Stomach (tissue), 9 donors: ENCODE measurements around the gene IGFALS. TPM values are rescaled to one million over a fixed set of nuclear protein-coding genes. Genes with fewer than 3 reads are reported as not detected.

ENCODE experiments used
- DNase-seq, 2 donors: peaks; one replicate each; pipeline versions ENCODE4 v3.0.0 to v3.0.0-alpha.2; 2013 to 2019
- H3K27ac ChIP-seq, 5 donors: fragments of 200-600 bp in 4 of 5; sonication (generic) in 4 of 5; one replicate each; pipeline ENCODE4 v1.5.1; 2013 to 2019; ENCODE audit warnings: mild to moderate bottlenecking in 1 of 5, moderate library complexity in 1 of 5
- H3K27me3 ChIP-seq, 3 donors: fragments of 200-600 bp; sonication (generic); one replicate each; pipeline ENCODE4 v1.5.1; 2017 to 2019; ENCODE audit warnings: mixed run types in 1 of 3
- H3K36me3 ChIP-seq, 4 donors: fragments of 200-600 bp; sonication (generic); 1 replicate in 3 of 4; 2 replicates in 1 of 4; pipeline ENCODE4 v1.5.1; 2016 to 2019
- H3K4me1 ChIP-seq, 4 donors: fragments of 200-600 bp; sonication (generic); one replicate each; pipeline ENCODE4 v1.5.1; 2016 to 2019
- H3K4me3 ChIP-seq, 4 donors: fragments of 200-600 bp; sonication (generic) in 3 of 4; one replicate each; pipeline ENCODE4 v1.5.1; 2016 to 2019; ENCODE audit warnings: mild to moderate bottlenecking in 1 of 4
- H3K9me3 ChIP-seq, 4 donors: fragments of 200-600 bp; sonication (generic); one replicate each; pipeline ENCODE4 v1.5.1; 2016 to 2019
- CTCF ChIP-seq, 7 experiments: fragments of 450-650 bp in 4 of 7; fragments of 200-600 bp in 3 of 7; sonication (generic) in 3 of 7; IDR thresholded peaks; one replicate each; pipeline ENCODE4 v1.5.1; 2016 to 2019; ENCODE audit warnings: antibody characterized with exemption in 7 of 7, control low read depth in 2 of 7, mild to moderate bottlenecking in 1 of 7
- EP300 ChIP-seq: sonication (generic); formaldehyde crosslinking; IDR thresholded peaks from one replicate; pipeline ENCODE4 v1.6.1; 2017; ENCODE audit warnings: antibody characterized with exemption
- POLR2A ChIP-seq, 4 donors: fragments of 450-650 bp; IDR thresholded peaks; one replicate each; pipeline ENCODE4 v1.6.1; 2016; ENCODE audit warnings: antibody characterized with exemption in 4 of 4, control low read depth in 2 of 4, mild to moderate bottlenecking in 1 of 4, moderate library complexity in 1 of 4
- POLR2AphosphoS5 ChIP-seq, 3 donors: sonication (generic); formaldehyde crosslinking; IDR thresholded peaks; one replicate each; pipeline ENCODE4 v1.6.1; 2016; ENCODE audit warnings: antibody characterized with exemption in 3 of 3
- WGBS, 5 donors: extraction: QIAGEN DNeasy Blood & Tissue Kit in 3 of 5; methylation state at CpG; one replicate each; pipeline versions ENCODE4 v1.1.5 to v1.1.7; 2013 to 2018; 5-methylcytosine and 5-hydroxymethylcytosine counted together
- intact Hi-C: fragments of 100-400 bp; cut with DNase I; formaldehyde crosslinking; loops from one replicate; pipeline ENCODE4 v1.15.1; 2023; ENCODE audit warnings: low total_unique reads
- polyA plus RNA-seq, 3 donors: library from polyadenylated mRNA; stranded (reverse); fragments of 200-250 nt; gene quantifications; one replicate each; pipeline ENCODE4 v1.2.3, GENCODE V29; 2013
- total RNA-seq, 5 donors: library from RNA; depleted of rRNA; stranded (reverse); fragments of >200 nt; gene quantifications; one replicate each; pipeline versions ENCODE4 v1.1.0 to v1.2.3, GENCODE V29; 2014 to 2016
- donor health status: healthy with polysubstance abuse.
- donor health status: Bipolar disorder and iron deficiency.
- donor health status: healthy.

IGFALS gene
- total and polyA plus RNA-seq, 8 donors: 2.4 to 24.6 (median 7.1) TPM; not detected in 1

DNA sequence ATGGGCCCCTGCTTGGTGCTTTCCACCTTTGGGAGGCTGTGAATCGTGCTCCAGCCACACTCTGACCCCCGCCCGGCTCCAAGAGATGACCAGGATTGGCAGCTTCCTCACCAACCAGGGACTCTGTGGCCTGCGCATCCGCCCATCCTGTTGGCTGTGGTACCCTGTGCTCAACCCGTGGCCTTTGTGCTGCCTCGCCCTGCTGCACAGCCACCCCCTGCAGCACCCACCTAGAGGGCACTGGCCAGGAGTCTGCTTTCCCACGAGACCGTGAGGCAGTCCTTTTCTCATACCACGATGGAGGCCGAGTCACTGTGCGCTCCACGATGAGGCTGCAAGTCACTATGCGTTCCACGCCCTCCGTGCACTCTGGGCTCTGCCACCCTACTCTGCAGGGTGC is 41.6 kb downstream of the IGFALS start:
- Histone ChIP-seq H3K27ac (no peak overlapping the region), H3K36me3 (peaks cover 37 to 99% (median 94%) of the 10 kb centered on the region in 4 donors), H3K9me3 (no peaks in the 10 kb centered on the region), H3K4me3 (no peak overlapping the region), H3K27me3 (no peaks in the 10 kb centered on the region), H3K4me1 (no peaks in the 10 kb centered on the region)
- no peak for TF ChIP-seq CTCF (IDR thresholded peaks at IDR 0.05)
- no peak for TF ChIP-seq EP300
- TF ChIP-seq POLR2A (IDR thresholded peaks at IDR 0.05): no peak
- TF ChIP-seq POLR2AphosphoS5 (IDR thresholded peaks at IDR 0.05): no peak
- no peak for DNase-seq
- WGBS, 5 donors: 93 to 97% (median 96%) methylated on average over 14 to 16 of the region's 16 CpGs
- intact Hi-C loops: no loop called here

DNA sequence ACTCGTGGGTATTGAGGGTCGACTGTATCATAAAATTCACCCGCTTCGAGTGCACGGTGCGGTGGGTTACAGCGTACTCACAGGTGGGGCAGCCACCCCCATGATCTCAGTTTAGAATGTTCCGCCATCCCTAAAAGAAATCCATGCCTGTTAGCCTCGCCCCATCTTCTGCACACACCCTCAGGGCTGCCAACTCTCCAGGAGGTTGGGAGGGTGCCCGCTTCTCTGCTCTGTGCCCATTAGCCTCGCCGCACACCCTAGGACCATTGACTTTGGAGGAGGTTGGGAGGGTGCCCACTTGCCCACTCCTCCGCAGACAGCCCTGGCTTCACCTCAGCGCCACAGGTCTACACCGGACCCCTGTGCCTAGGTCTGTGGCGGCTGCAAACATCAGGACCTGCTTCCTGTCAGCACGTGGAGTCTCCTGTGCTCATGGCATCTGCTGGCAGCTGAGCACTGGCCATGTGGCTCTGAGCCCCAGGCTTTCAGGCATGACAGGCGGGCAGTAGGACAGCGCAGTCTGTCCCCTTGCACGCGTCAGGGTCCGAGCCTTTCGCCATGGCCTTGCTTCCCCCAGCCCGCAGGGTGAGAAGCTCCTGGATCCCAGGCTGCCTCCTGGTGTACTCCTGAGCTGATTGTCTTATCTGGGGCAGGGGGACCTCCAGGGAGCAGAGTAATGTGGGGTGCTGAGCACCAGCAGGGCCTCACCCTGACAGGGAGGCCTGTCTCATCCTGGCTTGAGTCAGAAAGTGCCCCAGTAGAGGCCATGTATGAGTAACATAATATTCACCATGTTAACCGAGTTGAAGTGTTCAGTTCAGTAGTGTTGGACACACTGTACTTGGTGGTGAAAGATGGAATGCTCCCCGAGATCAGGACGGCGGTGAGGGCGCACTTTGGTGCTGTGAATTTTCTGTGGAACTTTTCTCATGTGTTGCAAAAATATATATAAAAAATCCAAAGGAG is 44.1 kb downstream of the IGFALS start:
- peaks cover 46 to 99% (median 98%) of the 10 kb centered on the region in 4 donors for H3K36me3 ChIP-seq
- no peaks in the 10 kb centered on the region for H3K4me1 ChIP-seq
- 95 to 97% (median 96%) methylated on average over 25 to 29 of the region's 29 CpGs for WGBS, 5 donors
- no peak for TF ChIP-seq CTCF (IDR thresholded peaks at IDR 0.05)
- TF ChIP-seq POLR2AphosphoS5 (IDR thresholded peaks at IDR 0.05): no peak
- TF ChIP-seq POLR2A (IDR thresholded peaks at IDR 0.05): no peak
- intact Hi-C loops: no loop called here
- no peak overlapping the region for H3K27ac ChIP-seq
- DNase-seq: no peak
- no peaks in the 10 kb centered on the region for H3K27me3 ChIP-seq
- no peaks in the 10 kb centered on the region for H3K9me3 ChIP-seq
- no peak overlapping the region for H3K4me3 ChIP-seq

- no peak overlapping the region for H3K27ac ChIP-seq
- no peaks in the 10 kb centered on the region for H3K27me3 ChIP-seq
- WGBS, 5 donors: 89 to 95% (median 91%) methylated on average over 3 to 11 of the region's 11 CpGs
- TF ChIP-seq POLR2AphosphoS5 (IDR thresholded peaks at IDR 0.05) (no peak), POLR2A (IDR thresholded peaks at IDR 0.05) (no peak), EP300 (no peak), CTCF (IDR thresholded peaks at IDR 0.05) (no peak)
- H3K4me1 ChIP-seq: no peaks in the 10 kb centered on the region
- no peaks in the 10 kb centered on the region for H3K9me3 ChIP-seq
- no peak for DNase-seq
- H3K4me3 ChIP-seq: no peak overlapping the region
- H3K36me3 ChIP-seq: peaks cover 58 to 100% (median 100%) of the 10 kb centered on the region in 4 donors
- intact Hi-C loops: no loop called here
These were observed 45.6 kb downstream of the IGFALS start for GRCh38 chr16:1747934-1748333.

- peaks cover 57 to 99% (median 95%) of the 10 kb centered on the region in 4 donors for H3K36me3 ChIP-seq
- intact Hi-C loops: no loop called here
- H3K9me3 ChIP-seq: no peaks in the 10 kb centered on the region
- DNase-seq: no peak
- WGBS, 5 donors: 89 to 93% (median 92%) methylated on average over 15 to 31 of the region's 31 CpGs
- TF ChIP-seq CTCF (IDR thresholded peaks at IDR 0.05): no peak
- no peak for TF ChIP-seq POLR2AphosphoS5 (IDR thresholded peaks at IDR 0.05)
- no peak for TF ChIP-seq EP300
- no peak for TF ChIP-seq POLR2A (IDR thresholded peaks at IDR 0.05)
- no peak overlapping the region for H3K27ac ChIP-seq
- no peak overlapping the region for H3K4me3 ChIP-seq
- H3K4me1 ChIP-seq: no peaks in the 10 kb centered on the region
- no peaks in the 10 kb centered on the region for H3K27me3 ChIP-seq
These were observed 46.8 kb downstream of the IGFALS start for GRCh38 chr16:1746693-1747195.
